ENCODE data around the gene MIPOL1. TPM values are rescaled to one million over a fixed set of nuclear protein-coding genes. Genes with fewer than 3 reads are reported as not detected.
"Not testable (repeated sequence)": the region's sequence is repeated elsewhere in the genome, so short reads cannot be mapped to it uniquely, and the experiment has no call there.

The MIPOL1 gene
- total RNA-seq, 1 donor = 0.63 TPM

DNA sequence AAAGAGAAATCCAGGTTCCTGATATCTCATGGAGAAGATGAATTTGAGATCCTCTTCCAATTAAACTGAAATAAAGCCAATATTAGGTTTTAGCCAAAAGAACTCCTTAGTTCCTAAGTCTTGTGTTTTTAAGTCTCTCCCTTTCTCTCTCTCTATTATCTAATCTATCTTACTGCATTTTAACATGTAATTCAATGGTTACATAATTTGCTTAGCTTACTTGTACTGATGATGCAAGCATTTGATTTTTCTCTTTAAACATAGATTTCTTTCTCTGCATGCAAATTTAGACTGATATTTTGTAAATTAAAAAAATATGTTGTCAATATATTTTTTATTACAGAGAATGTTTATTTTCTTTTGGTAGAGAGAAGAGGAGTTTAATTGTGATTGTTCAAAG, 78.2 kb downstream of the MIPOL1 start:
- H3K4me1 ChIP-seq (ENCODE audit: insufficient read depth, low read length) = no peaks in the 10 kb centered on the region
- no peaks in the 10 kb centered on the region for H3K27me3 ChIP-seq (ENCODE audit: insufficient read depth, low read length)
- H3K4me3 ChIP-seq (ENCODE audit: low read length) = no peak overlapping the region
- no peaks in the 10 kb centered on the region for H3K9me3 ChIP-seq (ENCODE audit: low read depth, low read length)

DNA sequence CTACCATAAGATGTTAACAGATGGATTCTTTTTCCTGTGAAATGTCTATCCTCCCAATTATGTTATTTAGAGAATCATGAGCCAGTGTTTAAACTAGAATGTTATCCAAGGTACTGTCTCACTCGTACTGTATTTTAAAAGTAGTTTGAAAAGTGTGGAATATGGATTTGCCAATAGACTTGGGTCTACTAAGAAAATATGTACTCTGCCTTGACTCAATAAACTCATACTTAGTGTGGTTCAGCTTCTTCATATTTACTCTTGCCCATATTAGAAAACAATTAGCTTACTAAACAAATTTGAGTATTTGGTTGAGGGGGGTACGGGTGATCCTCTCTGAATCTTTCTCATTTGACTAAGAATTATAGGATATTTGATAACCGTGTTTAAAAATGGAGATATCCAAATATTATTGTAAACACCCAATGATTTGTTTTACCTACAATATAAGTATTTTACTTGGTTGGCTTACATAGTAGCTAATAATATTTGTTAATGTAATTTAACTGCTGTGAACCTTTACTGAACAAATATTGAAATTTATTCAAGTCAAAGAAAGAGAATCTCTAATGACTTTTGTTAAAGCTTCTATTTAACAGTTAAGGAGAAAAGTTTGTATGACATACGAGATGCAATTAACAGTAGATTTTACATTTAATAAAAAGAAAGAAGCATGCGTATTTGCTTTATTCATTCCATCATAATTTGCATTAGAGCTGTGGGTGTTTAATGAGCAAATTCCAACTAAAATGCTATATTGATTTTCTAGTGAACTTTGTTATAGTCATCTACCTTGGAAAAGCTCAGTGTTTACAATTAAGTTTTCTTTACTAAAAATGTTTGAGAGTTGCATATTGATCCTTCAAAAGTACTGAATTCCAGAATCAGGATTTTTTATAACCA, 81.2 kb downstream of the MIPOL1 start:
- Histone ChIP-seq H3K4me3 (ENCODE audit: low read length) (no peak overlapping the region), H3K4me1 (ENCODE audit: insufficient read depth, low read length) (no peaks in the 10 kb centered on the region), H3K9me3 (ENCODE audit: low read depth, low read length) (no peaks in the 10 kb centered on the region), H3K27me3 (ENCODE audit: insufficient read depth, low read length) (no peaks in the 10 kb centered on the region)

DNA sequence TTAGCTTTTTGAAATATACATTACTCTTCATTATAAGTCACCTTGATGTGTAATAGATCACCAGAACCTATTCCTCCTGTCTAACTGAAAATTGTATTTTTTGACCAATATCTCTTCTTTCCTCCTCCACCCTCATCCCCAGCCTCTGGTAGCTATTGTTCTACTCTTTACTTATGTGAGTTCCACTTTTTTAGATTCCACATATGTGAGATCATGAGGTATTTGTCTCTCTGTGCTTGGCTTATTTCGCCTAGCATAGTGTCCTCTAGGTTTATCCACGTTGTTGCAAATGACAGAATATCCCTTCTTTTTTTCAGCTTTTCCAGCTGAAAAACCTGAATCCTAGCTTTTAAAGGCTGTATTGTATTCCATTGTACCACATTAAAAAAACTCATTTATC, 82.1 kb downstream of the MIPOL1 start:
- H3K27me3 ChIP-seq (ENCODE audit: insufficient read depth, low read length) = no peaks in the 10 kb centered on the region
- no peaks in the 10 kb centered on the region for H3K9me3 ChIP-seq (ENCODE audit: low read depth, low read length)
- H3K4me1 ChIP-seq (ENCODE audit: insufficient read depth, low read length) = no peaks in the 10 kb centered on the region
- no peak overlapping the region for H3K4me3 ChIP-seq (ENCODE audit: low read length)

GRCh38 chr14:37284760-37285159, 87.0 kb downstream of the MIPOL1 start:
- Histone ChIP-seq H3K9me3 (ENCODE audit: low read depth, low read length) (no peaks in the 10 kb centered on the region), H3K27me3 (ENCODE audit: insufficient read depth, low read length) (no peaks in the 10 kb centered on the region), H3K4me3 (ENCODE audit: low read length) (no peak overlapping the region), H3K4me1 (ENCODE audit: insufficient read depth, low read length) (no peaks in the 10 kb centered on the region)

GRCh38 chr14:37285220-37285619, 87.5 kb downstream of the MIPOL1 start:
- H3K4me1 ChIP-seq (ENCODE audit: insufficient read depth, low read length) = no peaks in the 10 kb centered on the region
- H3K27me3 ChIP-seq (ENCODE audit: insufficient read depth, low read length) = no peaks in the 10 kb centered on the region
- H3K9me3 ChIP-seq (ENCODE audit: low read depth, low read length) = no peaks in the 10 kb centered on the region
- no peak overlapping the region for H3K4me3 ChIP-seq (ENCODE audit: low read length)

DNA sequence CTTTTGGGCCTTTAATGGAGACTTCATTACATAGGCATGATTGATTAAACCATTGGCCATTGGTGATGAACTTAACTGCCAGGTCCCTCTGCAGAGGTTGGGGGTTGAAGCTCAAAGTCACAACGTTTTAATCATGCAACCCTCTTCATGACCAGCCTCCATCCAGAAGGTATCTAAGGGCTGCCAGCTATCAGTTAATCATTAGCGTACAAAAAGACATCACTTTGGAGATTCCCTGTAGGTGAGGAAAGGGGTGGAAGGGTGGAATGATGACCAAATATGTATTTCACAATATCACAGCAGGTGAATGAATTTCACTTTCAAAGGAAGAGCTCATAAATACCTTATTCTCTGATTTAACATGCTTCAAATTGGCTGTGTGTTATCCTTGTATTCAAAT, 92.0 kb downstream of the MIPOL1 start:
- H3K9me3 ChIP-seq (ENCODE audit: low read depth, low read length) = no peaks in the 10 kb centered on the region

GRCh38 chr14:37295262-37295661, 97.5 kb downstream of the MIPOL1 start:
- H3K9me3 ChIP-seq (ENCODE audit: low read depth, low read length); H3K4me3 ChIP-seq (ENCODE audit: low read length); H3K27me3 ChIP-seq (ENCODE audit: insufficient read depth, low read length); H3K4me1 ChIP-seq (ENCODE audit: insufficient read depth, low read length): not testable (repeated sequence)

More for the DNA sequence above, 92.0 kb downstream of the MIPOL1 start:
- H3K4me3 ChIP-seq (ENCODE audit: low read length) = no peak overlapping the region
- H3K4me1 ChIP-seq (ENCODE audit: insufficient read depth, low read length) = no peaks in the 10 kb centered on the region
- H3K27me3 ChIP-seq (ENCODE audit: insufficient read depth, low read length) = no peaks in the 10 kb centered on the region

- Histone ChIP-seq H3K4me1 (ENCODE audit: insufficient read depth, low read length) (no peaks in the 10 kb centered on the region), H3K9me3 (ENCODE audit: low read depth, low read length) (no peaks in the 10 kb centered on the region), H3K27me3 (ENCODE audit: insufficient read depth, low read length) (no peaks in the 10 kb centered on the region)
These were observed 113.5 kb downstream of the MIPOL1 start for GRCh38 chr14:37311252-37311651.

GRCh38 chr14:37318938-37319337, 121.2 kb downstream of the MIPOL1 start:
- H3K4me3 ChIP-seq (ENCODE audit: low read length) = no peak overlapping the region
- H3K27me3 ChIP-seq (ENCODE audit: insufficient read depth, low read length) = no peaks in the 10 kb centered on the region
- H3K4me1 ChIP-seq (ENCODE audit: insufficient read depth, low read length) = no peaks in the 10 kb centered on the region
- H3K9me3 ChIP-seq (ENCODE audit: low read depth, low read length) = no peaks in the 10 kb centered on the region

More at GRCh38 chr14:37311252-37311651, 113.5 kb downstream of the MIPOL1 start:
- H3K4me3 ChIP-seq (ENCODE audit: low read length) = no peak overlapping the region

- H3K4me3 ChIP-seq (ENCODE audit: low read length) = no peak overlapping the region
- no peaks in the 10 kb centered on the region for H3K27me3 ChIP-seq (ENCODE audit: insufficient read depth, low read length)
- H3K9me3 ChIP-seq (ENCODE audit: low read depth, low read length) = peaks cover 9% of the 10 kb centered on the region
- no peaks in the 10 kb centered on the region for H3K4me1 ChIP-seq (ENCODE audit: insufficient read depth, low read length)
These were observed 122.4 kb downstream of the MIPOL1 start for GRCh38 chr14:37320106-37320505.

DNA sequence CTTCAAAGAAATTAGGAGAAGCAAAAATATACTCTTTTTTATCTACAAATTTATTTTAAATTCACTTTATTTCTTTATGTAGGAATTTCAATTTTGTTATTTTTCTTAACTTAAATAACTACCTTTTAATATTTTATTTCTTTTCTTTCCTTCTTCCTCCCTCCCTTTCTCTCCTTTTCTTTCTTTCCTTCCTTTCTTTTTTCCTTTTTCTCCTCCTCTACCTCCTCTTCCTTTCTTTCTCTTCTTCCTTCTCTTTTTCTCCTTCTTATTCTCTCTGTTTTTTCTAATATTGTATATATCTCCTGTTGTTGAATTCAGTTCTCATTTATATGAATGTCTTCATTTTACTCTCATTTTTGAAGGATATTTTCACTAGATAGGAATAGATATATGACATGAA, 127.6 kb downstream of the MIPOL1 start:
- Histone ChIP-seq H3K4me3 (ENCODE audit: low read length) (no peak overlapping the region), H3K9me3 (ENCODE audit: low read depth, low read length) (peaks cover 9% of the 10 kb centered on the region), H3K27me3 (ENCODE audit: insufficient read depth, low read length) (no peaks in the 10 kb centered on the region)

DNA sequence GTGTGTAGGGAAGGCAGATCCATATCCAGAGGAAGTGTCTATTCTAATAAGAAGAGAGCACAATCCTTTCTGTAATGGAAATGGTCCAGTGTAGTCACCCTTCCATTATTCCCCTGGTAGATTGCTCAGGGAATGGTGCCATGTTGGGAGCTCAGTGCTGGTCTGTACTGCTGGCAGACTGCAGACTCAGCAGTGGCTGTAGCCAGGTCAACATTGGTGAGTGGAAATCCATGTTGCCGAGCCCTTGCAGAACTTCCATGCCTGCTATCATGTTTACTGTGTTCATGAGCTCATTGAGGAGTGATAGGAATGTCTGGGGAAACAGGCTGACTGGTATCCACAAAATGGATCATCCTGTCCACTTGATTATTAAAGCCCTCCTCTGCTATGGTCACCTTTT, 128.7 kb downstream of the MIPOL1 start:
- H3K9me3 ChIP-seq (ENCODE audit: low read depth, low read length) = peaks cover 14% of the 10 kb centered on the region
- H3K4me3 ChIP-seq (ENCODE audit: low read length) = no peak overlapping the region
- no peaks in the 10 kb centered on the region for H3K4me1 ChIP-seq (ENCODE audit: insufficient read depth, low read length)
- H3K27me3 ChIP-seq (ENCODE audit: insufficient read depth, low read length) = no peaks in the 10 kb centered on the region

More for the DNA sequence above, 127.6 kb downstream of the MIPOL1 start:
- H3K4me1 ChIP-seq (ENCODE audit: insufficient read depth, low read length) = no peaks in the 10 kb centered on the region

GRCh38 chr14:37327933-37328332, 130.2 kb downstream of the MIPOL1 start:
- peaks cover 14% of the 10 kb centered on the region for H3K9me3 ChIP-seq (ENCODE audit: low read depth, low read length)
- not testable (repeated sequence) for H3K4me3 ChIP-seq (ENCODE audit: low read length); H3K27me3 ChIP-seq (ENCODE audit: insufficient read depth, low read length); H3K4me1 ChIP-seq (ENCODE audit: insufficient read depth, low read length)

GRCh38 chr14:37328673-37329072, 130.9 kb downstream of the MIPOL1 start:
- Histone ChIP-seq H3K4me3 (ENCODE audit: low read length) (no peak overlapping the region), H3K4me1 (ENCODE audit: insufficient read depth, low read length) (no peaks in the 10 kb centered on the region), H3K9me3 (ENCODE audit: low read depth, low read length) (peaks cover 14% of the 10 kb centered on the region), H3K27me3 (ENCODE audit: insufficient read depth, low read length) (no peaks in the 10 kb centered on the region)

- no peaks in the 10 kb centered on the region for H3K27me3 ChIP-seq (ENCODE audit: insufficient read depth, low read length)
- H3K4me1 ChIP-seq (ENCODE audit: insufficient read depth, low read length) = no peaks in the 10 kb centered on the region
- no peak overlapping the region for H3K4me3 ChIP-seq (ENCODE audit: low read length)
- H3K9me3 ChIP-seq (ENCODE audit: low read depth, low read length) = peaks cover 10% of the 10 kb centered on the region
These were observed 131.7 kb downstream of the MIPOL1 start for GRCh38 chr14:37329189-37330001.
